ENCODE measurements around the gene MUC22. TPM values are rescaled to one million over a fixed set of nuclear protein-coding genes. Genes with fewer than 3 reads are reported as not detected.

The MUC22 gene
- total and polyA plus RNA-seq, 2 of the 4 experiments (the other 2 are of a cell fraction): 0.02 TPM; not detected in 1

- Histone ChIP-seq H3K36me3 (ENCODE audit: control insufficient read depth, insufficient read depth, low read length) (no peaks in the 10 kb centered on the region), H3K23ac (ENCODE audit: low read depth, low read length) (no peak overlapping the region), H3K4ac (ENCODE audit: low read depth, low read length) (no peak overlapping the region), H2BK120ac (ENCODE audit: low read depth, low read length) (no peak overlapping the region), H4K20me1 (ENCODE audit: insufficient read depth, low read length) (no peaks in the 10 kb centered on the region), H3K4me2 (ENCODE audit: low read depth, low read length) (no peak overlapping the region), H3K79me1 (ENCODE audit: low read depth in 1 of 2, low read length in 2 of 2) (no peaks in the 10 kb centered on the region), H3K9ac (ENCODE audit: low read depth, low read length) (no peak overlapping the region), H3K27me3 (ENCODE audit: control insufficient read depth, insufficient read depth, low read length) (no peaks in the 10 kb centered on the region), H2BK15ac (ENCODE audit: low read depth, low read length) (no peak overlapping the region), H3K4me3 (ENCODE audit: insufficient read depth, low read depth, low read length) (no peak overlapping the region), H3K27ac (ENCODE audit: insufficient read depth, low read length) (no peak overlapping the region), H4K8ac (ENCODE audit: low read depth in 2 of 2, low read length in 2 of 2) (no peak overlapping the region), H3K56ac (ENCODE audit: extremely low read depth, insufficient read depth, low read length) (no peak overlapping the region), H2AK5ac (ENCODE audit: low read depth, low read length) (peak overlapping the region; percentile 60; the same call in 1 of the 2 replicates), H2AK9ac (replicated peaks; ENCODE audit: low read depth, low read length, poor library complexity) (no peak overlapping the region), H4K91ac (ENCODE audit: insufficient read depth, low read depth, low read length) (no peak overlapping the region), H2BK5ac (ENCODE audit: low read depth, low read length, poor library complexity, severe bottlenecking) (no peak overlapping the region), H3K14ac (replicated peaks; ENCODE audit: low read depth, low read length) (no peak overlapping the region), H2AFZ (replicated peaks; ENCODE audit: low read length, poor library complexity) (peak overlapping the region; percentile 81), H3K9me3 (ENCODE audit: control insufficient read depth, insufficient read depth, low read length) (no peaks in the 10 kb centered on the region), H2BK20ac (ENCODE audit: low read depth, low read length) (no peak overlapping the region), H3K4me1 (ENCODE audit: control insufficient read depth, insufficient read depth, low read length) (peaks cover 3% of the 10 kb centered on the region), H3K9me1 (ENCODE audit: insufficient read depth, low read length) (no peaks in the 10 kb centered on the region), H3K18ac (ENCODE audit: low read depth, low read length) (no peak overlapping the region), H4K5ac (ENCODE audit: low read depth, low read length) (no peak overlapping the region)
- TF ChIP-seq RCOR1 (IDR thresholded peaks at IDR 0.05; ENCODE audit: insufficient replicate concordance, low read length) (no peak), ELK1 (IDR thresholded peaks at IDR 0.05; ENCODE audit: borderline replicate concordance, low read depth, low read length) (no peak), RAD21 (IDR thresholded peaks at IDR 0.05; ENCODE audit: low read length) (peak; percentile 77), SMC3 (IDR thresholded peaks at IDR 0.05; ENCODE audit: low read depth, low read length) (peak; percentile 78), CTCF (conservative IDR thresholded peaks at IDR 0.05; ENCODE audit: low read depth, low read length) (peak; percentile 86), MXI1 (IDR thresholded peaks at IDR 0.05; ENCODE audit: borderline replicate concordance, low read depth, low read length) (no peak), USF2 (IDR thresholded peaks at IDR 0.05; ENCODE audit: low read depth, low read length) (no peak), MAZ (IDR thresholded peaks at IDR 0.05; ENCODE audit: borderline replicate concordance, low read depth, low read length) (peak; percentile 13; the same call in 1 of the 2 replicates), FOS (IDR thresholded peaks at IDR 0.05; ENCODE audit: low read depth, low read length) (no peak), POLR2A (IDR thresholded peaks at IDR 0.05; ENCODE audit: low read depth, low read length) (no peak), RFX5 (IDR thresholded peaks at IDR 0.05; ENCODE audit: low read depth, low read length) (no peak), CEBPB (IDR thresholded peaks at IDR 0.05; ENCODE audit: low read depth, low read length) (no peak)
- ChIA-PET CTCF (interaction anchor here (0.6 to 2.5 kb wide), 4 partner anchors 11 to 155 kb away, joined by 4 to 17 read pairs (median 14); partner anchors contain the start of gene VARS2), POLR2A (ENCODE audit: unreplicated experiment) (interaction anchor here (0.6 kb wide), 1 partner anchor 124 kb away, joined by 3 read pairs; no protein-coding TSS in a partner anchor)
- 37% methylated on average over 5 of the region's 13 CpGs; no CpG with 5 or more reads in 1 of the 2 experiments for WGBS, 2 experiments (ENCODE audit: extremely low coverage in 2 of 2, insufficient read length in 1 of 2)
- BruUV-seq (replicated peaks): no TSS peak
- intact Hi-C loops (cut with micrococcal nuclease): loop anchor here (1.0 kb wide), 1 partner anchor 241 kb away; no protein-coding TSS in a partner anchor
- DNase-seq: peak; percentile 83
- peak; percentile 74 for ATAC-seq (ENCODE audit: low read depth)
- dilution Hi-C loops (cut with HindIII; ENCODE audit: low sequenced_read_pairs, unreplicated experiment): no loop called here
- in situ Hi-C loops (cut with MboI; ENCODE audit: low sequenced_read_pairs): no loop called here
Observed at GRCh38 chr6:31068669-31069340, 58.5 kb downstream of the MUC22 start.

All from IMR-90 (cell line).